GM12878 (cell line): ENCODE results near the gene FNDC11. TPM values are rescaled to one million over a fixed set of nuclear protein-coding genes. Genes with fewer than 3 reads are reported as not detected.

Experiments used
- ATF7 ChIP-seq: fragments of 450-650 bp; IDR thresholded peaks from 2 replicates; pipeline ENCODE4 v1.6.1; 2016; ENCODE audit warnings: low read depth, mild to moderate bottlenecking
- BRCA1 ChIP-seq: IDR thresholded peaks from 2 replicates; pipeline ENCODE4 v1.6.1; 2011; ENCODE audit warnings: low read depth, low read length, improper control_type of control experiment
- CBX3 ChIP-seq: fragments of 200-600 bp; sonication (generic); IDR thresholded peaks from 2 replicates; pipeline ENCODE4 v1.6.1; 2016; ENCODE audit warnings: low read depth, borderline replicate concordance
- CREB1 ChIP-seq: IDR thresholded peaks from 2 replicates; pipeline ENCODE4 v1.6.1; 2012; ENCODE audit warnings: low read depth, mild to moderate bottlenecking, inconsistent platforms
- CUX1 ChIP-seq: IDR thresholded peaks from 2 replicates; pipeline ENCODE4 v1.6.1; 2012; ENCODE audit warnings: improper control_type of control experiment, low read depth, low read length; ENCODE audit not compliant: insufficient replicate concordance
- EED ChIP-seq: sonication (generic); IDR thresholded peaks from 2 replicates; pipeline ENCODE4 v1.6.1; 2016; ENCODE audit warnings: antibody characterized with exemption, low read depth
- EGR1 ChIP-seq, 2 experiments: IDR thresholded peaks; 1 replicate in 1 of 2; 2 replicates in 1 of 2; pipeline ENCODE4 v1.6.1; 2011 to 2012; ENCODE audit warnings: low read depth in 2 of 2, low read length in 2 of 2, borderline replicate concordance in 1 of 2, mild to moderate bottlenecking in 1 of 2, moderate library complexity in 1 of 2
- FOS ChIP-seq: IDR thresholded peaks from 3 replicates; pipeline ENCODE4 v1.6.1; 2011; ENCODE audit warnings: borderline replicate concordance; ENCODE audit not compliant: insufficient read length; ENCODE audit errors: extremely low read depth
- FOXM1 ChIP-seq: IDR thresholded peaks from 2 replicates; pipeline ENCODE4 v1.6.1; 2012; ENCODE audit warnings: low read depth, mild to moderate bottlenecking, inconsistent platforms, low read length, moderate library complexity
- GATAD2B ChIP-seq: fragments of 450-650 bp; conservative IDR thresholded peaks from 2 replicates; pipeline ENCODE4 v1.6.1; 2017; ENCODE audit warnings: low read depth, mild to moderate bottlenecking, moderate library complexity
- HDAC6 ChIP-seq: fragments of 200-600 bp; sonication (generic); IDR thresholded peaks from one replicate; pipeline ENCODE4 v1.8.0; 2017; ENCODE audit warnings: antibody characterized with exemption; ENCODE audit not compliant: unreplicated experiment
- IKZF1 ChIP-seq: fragments of 450-650 bp; conservative IDR thresholded peaks from 2 replicates; pipeline ENCODE4 v1.6.1; 2017; ENCODE audit warnings: antibody characterized with exemption, mild to moderate bottlenecking
- JUNB ChIP-seq: IDR thresholded peaks from 2 replicates; pipeline ENCODE4 v1.6.1; 2016; ENCODE audit warnings: antibody characterized with exemption, mild to moderate bottlenecking
- KAT2A ChIP-seq: conservative IDR thresholded peaks from 2 replicates; pipeline ENCODE4 v1.6.1; 2011; ENCODE audit warnings: low read depth, low read length; ENCODE audit not compliant: control insufficient read depth
- KLF5 ChIP-seq: fragments of 450-650 bp; IDR thresholded peaks from 2 replicates; pipeline ENCODE4 v1.6.1; 2014; ENCODE audit warnings: mild to moderate bottlenecking; ENCODE audit not compliant: partially characterized antibody
- LARP7 ChIP-seq: fragments of 450-650 bp; IDR thresholded peaks from 2 replicates; pipeline ENCODE4 v1.6.1; 2017; ENCODE audit warnings: mild to moderate bottlenecking
- NFIC ChIP-seq: IDR thresholded peaks from 2 replicates; pipeline ENCODE4 v1.6.1; 2012; ENCODE audit warnings: low read depth, mild to moderate bottlenecking, inconsistent platforms, low read length, moderate library complexity
- PAX5 ChIP-seq: IDR thresholded peaks from 2 replicates; pipeline ENCODE4 v1.6.1; 2011; ENCODE audit warnings: low read depth, low read length, borderline replicate concordance
- PML ChIP-seq: IDR thresholded peaks from 2 replicates; pipeline ENCODE4 v1.6.1; 2012; ENCODE audit warnings: low read length, inconsistent platforms
- RELA ChIP-seq: fragments of 450-650 bp; IDR thresholded peaks from 2 replicates; pipeline ENCODE4 v1.8.0; 2014; ENCODE audit warnings: borderline replicate concordance; ENCODE audit not compliant: partially characterized antibody
- SMAD5 ChIP-seq: IDR thresholded peaks from 2 replicates; pipeline ENCODE4 v1.6.1; 2016; ENCODE audit warnings: antibody characterized with exemption, low read depth
- SUPT20H ChIP-seq: IDR thresholded peaks from 2 replicates; pipeline ENCODE4 v1.6.1; 2011; ENCODE audit warnings: low read depth, mild to moderate bottlenecking, low read length, moderate library complexity, borderline replicate concordance; ENCODE audit not compliant: control insufficient read depth
- ZNF384 ChIP-seq: IDR thresholded peaks from 2 replicates; pipeline ENCODE4 v1.6.1; 2012; ENCODE audit warnings: low read depth, mild to moderate bottlenecking, low read length, improper control_type of control experiment, borderline replicate concordance
- polyA plus RNA-seq, 11 experiments: library from polyadenylated mRNA; depleted of rRNA in 4 of 11; unstranded in 6 of 11; stranded (reverse) in 5 of 11; fragments of >200 nt; fragmentation: Nextera tagmentation in 4 of 11; fragmentation: Illumina TruSeq in 1 of 11; extraction: Ambion mirVana in 4 of 11; extraction: Trizol in 1 of 11; gene quantifications; 1 replicate in 1 of 11; 2 replicates in 10 of 11; pipeline versions ENCODE4 v1.2.1 to v1.2.3, GENCODE V29; 2011 to 2016; ENCODE audit warnings: inconsistent platforms in 2 of 11, missing spikeins in 2 of 11, low read depth in 1 of 11
- total RNA-seq, 4 experiments: library from RNA; depleted of rRNA in 3 of 4; stranded (reverse); fragments of >200 nt in 3 of 4; fragmentation: Illumina TruSeq in 1 of 4; extraction: Trizol in 1 of 4; gene quantifications; 2 replicates each; pipeline versions ENCODE4 v1.2.1 to v1.2.3, GENCODE V29; 2013 to 2021
- TF ChIP-seq, protein P1 (sequence below): fragments of 450-650 bp; IDR thresholded peaks from 2 replicates; pipeline ENCODE4 v1.6.1; 2018; ENCODE audit warnings: borderline replicate concordance, mild to moderate bottlenecking; ENCODE audit not compliant: partially characterized antibody

Gene FNDC11
- total and polyA plus RNA-seq, 10 of the 15 experiments (the other 5 are each of a cell fraction or from before 2014, with no cell fraction given) = 0.09 to 0.72 (median 0.34) TPM; not detected in 2

- TF ChIP-seq CUX1 (no peak), PAX5 (peak; percentile 71; the same call in 1 of the 2 replicates), NFIC (peak; percentile 89; the same call in 1 of the 2 replicates), EGR1 (IDR thresholded peaks at IDR 0.05; ENCODE audit: borderline replicate concordance in 1 of 2, low read depth in 2 of 2, low read length in 2 of 2) (peak in 1 of 2 experiments; percentile 69; a peak in 2 of 3 replicates), HDAC6 (no peak), CBX3 (no peak), EED (peak; percentile 97), FOS (no peak), BRCA1 (no peak), KAT2A (no peak), LARP7 (no peak), KLF5 (no peak), IKZF1 (peak; percentile 92), RELA (no peak), PML (no peak), JUNB (peak; percentile 54; the same call in 1 of the 2 replicates), CREB1 (peak; percentile 60; the same call in 1 of the 2 replicates), GATAD2B (no peak), SMAD5 (no peak), SUPT20H (no peak), FOXM1 (peak; percentile 74; the same call in 1 of the 2 replicates), ZNF384 (no peak), ATF7 (0 out of 2 replicates have a peak, but pooled peaks have one; percentile 31)
- TF ChIP-seq, protein P1, sequence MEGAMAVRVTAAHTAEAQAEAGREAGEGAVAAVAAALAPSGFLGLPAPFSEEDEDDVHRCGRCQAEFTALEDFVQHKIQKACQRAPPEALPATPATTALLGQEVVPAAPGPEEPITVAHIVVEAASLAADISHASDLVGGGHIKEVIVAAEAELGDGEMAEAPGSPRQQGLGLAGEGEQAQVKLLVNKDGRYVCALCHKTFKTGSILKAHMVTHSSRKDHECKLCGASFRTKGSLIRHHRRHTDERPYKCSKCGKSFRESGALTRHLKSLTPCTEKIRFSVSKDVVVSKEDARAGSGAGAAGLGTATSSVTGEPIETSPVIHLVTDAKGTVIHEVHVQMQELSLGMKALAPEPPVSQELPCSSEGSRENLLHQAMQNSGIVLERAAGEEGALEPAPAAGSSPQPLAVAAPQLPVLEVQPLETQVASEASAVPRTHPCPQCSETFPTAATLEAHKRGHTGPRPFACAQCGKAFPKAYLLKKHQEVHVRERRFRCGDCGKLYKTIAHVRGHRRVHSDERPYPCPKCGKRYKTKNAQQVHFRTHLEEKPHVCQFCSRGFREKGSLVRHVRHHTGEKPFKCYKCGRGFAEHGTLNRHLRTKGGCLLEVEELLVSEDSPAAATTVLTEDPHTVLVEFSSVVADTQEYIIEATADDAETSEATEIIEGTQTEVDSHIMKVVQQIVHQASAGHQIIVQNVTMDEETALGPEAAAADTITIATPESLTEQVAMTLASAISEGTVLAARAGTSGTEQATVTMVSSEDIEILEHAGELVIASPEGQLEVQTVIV = no peak
Observed at GRCh38 chr20:63567386-63568169, 13.6 kb downstream of the FNDC11 start (continued).
